GM18909 (cell line): ENCODE measurements around the gene WDR35.

Experiments used
- ATAC-seq: cut with Tn5 transposase; IDR thresholded peaks from one replicate; pipeline ENCODE4 v1.9.1; 2021; ENCODE audit warnings: mild to moderate bottlenecking; ENCODE audit not compliant: unreplicated experiment, poor library complexity

The WDR35 gene

GRCh38 chr2:19989667-19990415, at the start of gene WDR35:
WDR35 (minus strand) TSS chr2:19990105; CDS start chr2:19990015, 90 bp downstream.
- ATAC-seq: peak; percentile 91

- no peak for ATAC-seq
These were observed 47.8 kb upstream of the WDR35 start for GRCh38 chr2:20037660-20038059.

- peak; percentile 52 for ATAC-seq
These were observed 46.2 kb upstream of the WDR35 start for GRCh38 chr2:20035955-20036666.

- ATAC-seq: no peak
These were observed 44.9 kb upstream of the WDR35 start for GRCh38 chr2:20034821-20035220.

GRCh38 chr2:20034218-20034617, 44.3 kb upstream of the WDR35 start:
- ATAC-seq: no peak

- ATAC-seq: no peak
These were observed 43.4 kb upstream of the WDR35 start for GRCh38 chr2:20033322-20033721.

- no peak for ATAC-seq
These were observed 40.3 kb upstream of the WDR35 start for GRCh38 chr2:20030224-20030623.

- ATAC-seq: no peak
These were observed 38.0 kb upstream of the WDR35 start for GRCh38 chr2:20027705-20028434.

- no peak for ATAC-seq
These were observed 37.4 kb upstream of the WDR35 start for GRCh38 chr2:20027260-20027677.

GRCh38 chr2:20025065-20025786, 35.3 kb upstream of the WDR35 start:
- ATAC-seq: no peak

- ATAC-seq: no peak
These were observed 33.8 kb upstream of the WDR35 start for GRCh38 chr2:20023688-20024087.

- ATAC-seq: no peak
These were observed 31.6 kb upstream of the WDR35 start for GRCh38 chr2:20021405-20022009.

GRCh38 chr2:20019747-20020146, 29.8 kb upstream of the WDR35 start:
- no peak for ATAC-seq

- ATAC-seq: no peak
These were observed 28.8 kb upstream of the WDR35 start for GRCh38 chr2:20018601-20019152.

GRCh38 chr2:20016346-20016745, 26.4 kb upstream of the WDR35 start:
- ATAC-seq: no peak

- ATAC-seq: no peak
These were observed 25.7 kb upstream of the WDR35 start for GRCh38 chr2:20015482-20016083.

GRCh38 chr2:20013126-20013849, 23.4 kb upstream of the WDR35 start:
- no peak for ATAC-seq

- ATAC-seq: peak; percentile 40
These were observed 22.6 kb upstream of the WDR35 start, which contains the start of gene MATN3 for GRCh38 chr2:20012282-20013125. MATN3 (minus strand) TSS chr2:20012668; CDS start chr2:20012631, 37 bp downstream.
